Activated CD8-positive, alpha-beta memory T cell treated with anti-CD3 and anti-CD28 coated beads for 48 hours (primary cell): ENCODE results near the gene RHBDL2.
A peak's percentile ranks its signal among the peaks of the same experiment; 100 is the strongest.
"Not testable (repeated sequence)": the region's sequence is repeated elsewhere in the genome, so short reads cannot be mapped to it uniquely, and the experiment has no call there.

Experiments
- DNase-seq, 3 experiments: peaks; one replicate each; pipeline ENCODE4 v3.0.0-alpha.2; 2020; ENCODE audit warnings: low read depth in 2 of 3, low spot score in 2 of 3

The RHBDL2 gene

GRCh38 chr1:38938722-38939260 lies 2.8 kb downstream of the RHBDL2 start:
- DNase-seq: no peak

- no peak for DNase-seq
Measured at GRCh38 chr1:38932571-38932970, 9.1 kb downstream of the RHBDL2 start.

DNA sequence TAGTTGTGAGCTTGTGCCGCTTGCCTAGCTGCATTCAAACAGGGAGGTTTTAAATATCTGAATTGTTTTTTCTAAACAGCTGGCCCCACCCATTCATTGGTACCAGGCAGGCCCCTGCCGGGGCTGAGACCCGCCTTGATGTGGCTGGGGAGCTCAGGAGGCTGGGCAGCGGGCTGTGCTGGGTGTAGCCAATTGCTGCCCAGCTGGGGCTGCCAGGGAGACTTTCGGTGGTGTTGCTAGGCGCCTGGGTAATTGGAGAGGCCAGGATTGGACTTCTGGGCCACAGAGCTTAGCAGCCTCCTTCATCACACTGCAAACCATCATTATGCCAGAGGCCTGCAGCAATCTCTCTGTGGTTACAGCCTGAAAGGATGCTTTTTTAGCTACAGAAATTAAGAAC lies 12.2 kb downstream of the RHBDL2 start:
- DNase-seq: no peak

DNA sequence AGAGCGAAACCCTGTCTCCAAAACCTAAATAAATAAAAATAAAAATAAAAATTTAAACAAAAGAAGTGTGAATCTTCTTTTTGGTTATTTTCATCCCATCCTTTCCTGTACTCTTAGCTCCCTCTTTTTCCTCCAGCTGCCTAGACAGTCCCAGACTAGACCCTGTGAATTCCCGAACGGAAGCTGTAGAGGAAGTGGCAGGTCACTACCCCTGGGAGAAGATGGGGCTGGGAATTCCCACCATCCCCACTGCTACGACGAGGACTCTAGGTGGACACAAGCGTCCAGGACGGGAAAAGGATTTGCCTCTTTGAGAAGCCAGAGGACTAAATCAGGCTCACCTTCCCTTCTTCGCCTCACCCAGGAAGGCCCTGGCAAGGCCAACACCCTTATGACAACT lies 12.6 kb downstream of the RHBDL2 start:
- DNase-seq: no peak

DNA sequence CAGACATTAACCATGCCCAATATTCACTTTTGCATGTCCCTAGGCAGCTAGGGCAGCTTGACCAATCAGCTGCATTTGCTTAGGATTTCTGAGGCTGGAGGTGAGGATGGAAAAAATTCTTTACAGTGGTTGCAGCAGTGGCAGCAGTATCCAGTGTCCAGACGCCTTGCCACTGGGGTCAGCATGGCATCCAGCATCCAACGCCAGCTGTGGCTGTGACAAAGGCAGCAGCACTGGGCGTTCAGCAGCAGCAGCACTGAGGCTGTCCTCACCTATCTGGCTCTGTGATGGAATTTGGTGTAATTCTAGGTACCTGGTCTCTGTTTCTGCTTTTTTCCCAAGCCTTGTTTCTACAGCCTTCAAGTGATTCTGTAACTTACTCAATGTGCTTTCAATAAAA lies 15.5 kb downstream of the RHBDL2 start:
- no peak for DNase-seq

- DNase-seq: no peak
Measured at GRCh38 chr1:38925391-38925790, 16.2 kb downstream of the RHBDL2 start.

DNA sequence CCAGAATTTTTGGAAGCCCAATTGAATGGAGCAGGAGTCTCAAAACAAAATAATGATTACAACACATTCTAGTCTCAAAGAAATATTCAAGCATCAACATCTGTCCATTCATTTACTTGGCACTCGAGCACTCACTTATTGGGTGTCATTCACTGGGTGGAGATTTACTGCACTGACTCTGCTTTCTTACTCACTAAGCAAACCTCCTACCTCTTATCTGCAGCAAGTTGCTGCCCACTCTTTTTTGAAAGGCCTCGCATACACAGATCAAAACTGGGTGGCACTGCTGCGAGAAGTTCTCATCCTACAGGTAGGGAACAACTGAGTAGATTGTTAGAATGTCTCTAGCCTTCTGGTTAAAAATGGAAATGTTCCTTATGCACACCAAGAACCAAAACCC lies 18.0 kb downstream of the RHBDL2 start:
- DNase-seq: no peak

- DNase-seq: no peak
Measured at GRCh38 chr1:38919130-38919529, 22.5 kb downstream of the RHBDL2 start.

DNA sequence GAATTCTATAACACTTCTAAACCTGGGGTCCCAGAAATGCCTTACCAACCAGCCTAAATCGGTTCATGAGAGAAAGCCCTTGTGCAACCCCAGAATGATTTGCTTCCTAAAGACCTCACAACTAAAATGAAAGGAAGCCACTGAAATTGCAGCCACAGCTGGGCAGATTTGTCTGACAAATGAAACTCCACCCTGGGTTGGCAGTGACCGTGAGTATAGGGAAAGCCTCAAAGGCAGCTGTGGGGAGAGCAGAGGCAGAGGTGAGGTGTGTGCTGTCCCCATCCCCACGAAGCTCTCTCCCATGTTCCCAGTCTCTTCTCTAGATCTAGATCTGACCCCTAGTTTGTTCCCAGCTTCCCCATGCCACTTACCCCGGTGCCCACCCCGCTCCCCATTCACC lies 23.1 kb downstream of the RHBDL2 start:
- no peak for DNase-seq

- no peak for DNase-seq
Measured at GRCh38 chr1:38917772-38918171, 23.9 kb downstream of the RHBDL2 start.

GRCh38 chr1:38917337-38917736 lies 24.3 kb downstream of the RHBDL2 start:
- DNase-seq: no peak

DNA sequence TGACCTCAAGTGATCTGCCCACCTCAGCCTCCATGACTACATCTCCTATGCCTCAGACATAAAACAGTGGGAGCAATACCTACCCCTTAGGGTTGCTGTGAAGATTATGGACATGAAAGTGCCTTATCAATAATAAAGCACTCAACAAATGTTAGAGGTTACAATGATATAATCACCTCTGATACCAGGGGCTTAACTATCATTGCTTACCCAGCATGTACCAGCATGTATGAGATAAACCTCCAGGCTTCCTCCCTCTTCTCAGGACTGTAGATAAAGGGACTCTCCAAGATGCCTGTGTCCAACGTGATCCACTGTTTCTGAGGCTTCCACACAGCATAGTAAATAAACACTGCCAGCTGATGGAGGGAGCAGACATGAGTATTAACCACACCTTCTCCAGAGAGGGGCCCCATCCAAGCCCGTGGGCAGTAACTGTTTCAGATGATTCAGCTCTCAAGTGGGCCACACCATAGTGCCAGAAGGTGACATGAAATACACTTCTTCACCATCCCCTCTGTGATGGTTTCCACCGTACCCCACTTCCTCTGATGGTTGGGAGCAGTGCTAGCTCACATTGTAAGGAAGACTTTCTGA lies 26.2 kb downstream of the RHBDL2 start:
- DNase-seq: peak in 1 of 3 experiments; percentile 17

DNA sequence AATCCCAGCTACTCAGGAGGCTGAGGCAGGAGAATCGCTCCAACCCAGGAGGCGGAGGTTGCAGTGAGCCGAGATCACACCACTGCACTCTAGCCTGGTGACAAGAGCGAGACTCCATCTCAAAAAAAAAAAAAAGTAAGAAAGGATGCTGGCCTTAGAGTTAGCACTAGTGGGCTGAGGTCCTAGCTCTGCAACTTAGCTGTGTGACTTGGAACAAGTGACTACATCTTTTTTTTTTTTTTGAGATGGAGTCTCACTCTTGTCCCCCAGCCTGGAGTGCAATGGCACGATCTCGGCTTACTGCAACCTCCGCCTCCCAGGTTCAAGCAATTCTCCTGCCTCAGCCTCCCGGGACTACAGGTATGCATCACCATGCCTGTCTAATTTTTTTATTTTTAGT lies 26.7 kb downstream of the RHBDL2 start:
- DNase-seq: not testable (repeated sequence)

GRCh38 chr1:38908821-38909220 lies 32.8 kb downstream of the RHBDL2 start:
- no peak for DNase-seq

GRCh38 chr1:38905985-38906384 lies 35.6 kb downstream of the RHBDL2 start:
- no peak for DNase-seq

GRCh38 chr1:38899560-38899959 lies 42.1 kb downstream of the RHBDL2 start:
- no peak for DNase-seq

GRCh38 chr1:38898653-38899230 lies 42.9 kb downstream of the RHBDL2 start:
- no peak for DNase-seq

GRCh38 chr1:38896169-38896568 lies 45.5 kb downstream of the RHBDL2 start:
- no peak for DNase-seq

GRCh38 chr1:38892976-38893375 lies 48.7 kb downstream of the RHBDL2 start:
- no peak for DNase-seq

DNA sequence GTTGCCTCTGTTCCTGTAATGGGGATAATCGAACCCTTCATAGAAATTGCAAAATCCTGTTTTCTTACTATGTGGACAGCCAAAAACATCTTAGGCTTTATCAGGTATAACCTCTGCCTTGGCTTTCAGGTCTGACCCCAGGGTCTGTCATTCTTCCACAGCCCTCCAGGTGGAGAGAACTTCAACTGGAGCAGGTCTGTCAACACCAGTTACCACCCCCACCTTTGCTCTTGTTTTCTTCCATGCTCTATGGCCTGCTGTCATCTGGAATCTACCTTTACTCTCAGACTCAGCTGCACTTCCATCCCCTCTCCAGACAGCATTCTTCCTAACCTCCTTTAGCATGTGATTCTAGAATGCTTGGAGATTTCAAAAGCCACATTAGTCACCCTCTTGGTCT lies 49.9 kb downstream of the RHBDL2 start:
- DNase-seq: no peak

DNA sequence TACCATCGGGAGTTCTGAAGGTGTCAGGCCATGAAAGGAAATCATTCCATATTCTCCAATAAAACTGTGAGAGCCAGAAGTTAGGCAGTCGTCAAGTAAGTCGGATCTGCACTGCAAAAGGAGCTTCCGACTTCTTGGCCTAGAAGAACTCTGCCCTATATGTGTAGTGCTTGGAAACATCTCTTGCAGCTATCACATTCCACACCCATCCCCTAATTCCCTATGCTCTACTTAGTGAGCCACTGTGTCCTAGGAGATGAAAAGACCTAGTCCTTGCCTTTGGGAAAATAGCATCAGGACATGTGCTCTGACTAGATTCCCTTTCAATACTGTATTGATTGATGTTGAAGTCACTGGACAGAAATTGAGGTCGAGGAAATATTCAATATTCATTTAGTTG lies 52.0 kb downstream of the RHBDL2 start:
- no peak for DNase-seq

- DNase-seq: no peak
Measured at GRCh38 chr1:38888423-38889333, 53.0 kb downstream of the RHBDL2 start.
